CD4-positive, alpha-beta T cell treated with Interleukin-10 for 1 hour (primary cell): ENCODE measurements around the gene TTC39C.

Source experiments
- DNase-seq: peaks from one replicate; pipeline ENCODE4 v3.0.0-alpha.2; 2020

The TTC39C gene

GRCh38 chr18:24089515-24090337, 75.2 kb downstream of the TTC39C start:
- DNase-seq: no peak

GRCh38 chr18:24090876-24091275, 76.3 kb downstream of the TTC39C start:
- DNase-seq: no peak

GRCh38 chr18:24094561-24094960, 80.0 kb downstream of the TTC39C start:
- DNase-seq: no peak

- DNase-seq: no peak
Observed at GRCh38 chr18:24095976-24096375, 81.4 kb downstream of the TTC39C start.

GRCh38 chr18:24103320-24104021, 88.9 kb downstream of the TTC39C start:
- DNase-seq: no peak

GRCh38 chr18:24104486-24104885, 89.9 kb downstream of the TTC39C start:
- no peak for DNase-seq

- no peak for DNase-seq
Observed at GRCh38 chr18:24108641-24109040, 94.1 kb downstream of the TTC39C start.

- DNase-seq: no peak
Observed at GRCh38 chr18:24111936-24112335, 97.4 kb downstream of the TTC39C start.

GRCh38 chr18:24112464-24112863, 97.9 kb downstream of the TTC39C start:
- no peak for DNase-seq

GRCh38 chr18:24112874-24113615, 98.5 kb downstream of the TTC39C start:
- no peak for DNase-seq

- DNase-seq: no peak
Observed at GRCh38 chr18:24114924-24115549, 100.5 kb downstream of the TTC39C start.

GRCh38 chr18:24115628-24116027, 101.1 kb downstream of the TTC39C start:
- no peak for DNase-seq

- peak; percentile 83 for DNase-seq
Observed at GRCh38 chr18:24118750-24119577, 104.4 kb downstream of the TTC39C start.

GRCh38 chr18:24120676-24121075, 106.1 kb downstream of the TTC39C start:
- no peak for DNase-seq

- no peak for DNase-seq
Observed at GRCh38 chr18:24121625-24122024, 107.1 kb downstream of the TTC39C start.

GRCh38 chr18:24126155-24126961, 111.8 kb downstream of the TTC39C start:
- no peak for DNase-seq

- DNase-seq: no peak
Observed at GRCh38 chr18:24127735-24128134, 113.2 kb downstream of the TTC39C start.

GRCh38 chr18:24128700-24129099, 114.1 kb downstream of the TTC39C start:
- DNase-seq: no peak

GRCh38 chr18:24130494-24130893, 115.9 kb downstream of the TTC39C start:
- no peak for DNase-seq

- peak; percentile 10 for DNase-seq
Observed at GRCh38 chr18:24136967-24137373, 122.4 kb downstream of the TTC39C start.

- DNase-seq: no peak
Observed at GRCh38 chr18:24138409-24138788, 123.8 kb downstream of the TTC39C start.
